GM23248 (cell line): ENCODE measurements around the gene CCDC88C. TPM values are rescaled to one million over a fixed set of nuclear protein-coding genes. Genes with fewer than 3 reads are reported as not detected.

Experiments
- DNase-seq: peaks from one replicate; pipeline ENCODE4 v3.0.0-alpha.2; 2015
- H2AFZ ChIP-seq: fragments of 200-600 bp; sonication (generic); 2 replicates; pipeline ENCODE4 v1.6.1; 2016; ENCODE audit warnings: antibody characterized with exemption
- H3F3A ChIP-seq: fragments of 200-600 bp; sonication (generic); 2 replicates; pipeline ENCODE4 v1.6.1; 2016; ENCODE audit warnings: mild to moderate bottlenecking, antibody characterized with exemption, mixed run types; ENCODE audit not compliant: insufficient read depth
- H3K27ac ChIP-seq: fragments of 200-600 bp; sonication (generic); 2 replicates; pipeline ENCODE4 v1.5.1; 2016; ENCODE audit warnings: mild to moderate bottlenecking
- H3K27me3 ChIP-seq: fragments of 200-600 bp; sonication (generic); replicated peaks from 2 replicates; pipeline ENCODE4 v1.6.1; 2016; ENCODE audit warnings: mild to moderate bottlenecking; ENCODE audit not compliant: insufficient read depth
- H3K36me3 ChIP-seq: fragments of 200-600 bp; sonication (generic); 2 replicates; pipeline ENCODE4 v1.6.1; 2016; ENCODE audit warnings: low read depth, mild to moderate bottlenecking
- H3K4me1 ChIP-seq: fragments of 200-600 bp; sonication (generic); 2 replicates; pipeline ENCODE4 v1.6.1; 2016; ENCODE audit warnings: mild to moderate bottlenecking; ENCODE audit not compliant: insufficient read depth
- H3K4me2 ChIP-seq: fragments of 200-600 bp; sonication (generic); one replicate; pipeline ENCODE4 v1.6.1; 2016; ENCODE audit warnings: mild to moderate bottlenecking; ENCODE audit not compliant: unreplicated experiment
- H3K4me3 ChIP-seq: fragments of 200-600 bp; sonication (generic); 2 replicates; pipeline ENCODE4 v1.5.1; 2016; ENCODE audit warnings: mild to moderate bottlenecking
- H3K79me2 ChIP-seq: fragments of 200-600 bp; sonication (generic); 2 replicates; pipeline ENCODE4 v1.6.1; 2016; ENCODE audit warnings: mild to moderate bottlenecking; ENCODE audit not compliant: insufficient read depth
- H3K9ac ChIP-seq: fragments of 200-600 bp; sonication (generic); 2 replicates; pipeline ENCODE4 v1.6.1; 2016; ENCODE audit warnings: mild to moderate bottlenecking
- H3K9me2 ChIP-seq: fragments of 200-600 bp; sonication (generic); 2 replicates; pipeline ENCODE4 v1.6.1; 2016; ENCODE audit warnings: mixed run types, mild to moderate bottlenecking, moderate library complexity; ENCODE audit not compliant: insufficient read depth
- H3K9me3 ChIP-seq: fragments of 200-600 bp; sonication (generic); one replicate; pipeline ENCODE4 v1.6.1; 2017; ENCODE audit warnings: low read depth
- H4K20me1 ChIP-seq: fragments of 200-600 bp; sonication (generic); 2 replicates; pipeline ENCODE4 v1.6.0; 2016; ENCODE audit not compliant: insufficient read depth
- EZH2 ChIP-seq: fragments of 200-600 bp; sonication (generic); IDR thresholded peaks from 2 replicates; pipeline ENCODE4 v1.6.1; 2018; ENCODE audit warnings: antibody characterized with exemption, mild to moderate bottlenecking; ENCODE audit not compliant: insufficient read depth, poor library complexity, severe bottlenecking
- EZH2phosphoT487 ChIP-seq: fragments of 200-600 bp; sonication (generic); IDR thresholded peaks from 2 replicates; pipeline ENCODE4 v1.6.1; 2018; ENCODE audit warnings: antibody characterized with exemption, moderate library complexity, mild to moderate bottlenecking, low read depth; ENCODE audit not compliant: insufficient read depth
- WGBS, 2 experiments: methylation state at CpG; one replicate each; pipeline ENCODE4 v1.1.6; 2015 to 2017; ENCODE audit warnings: low lambda C conversion rate in 2 of 2, low coverage in 1 of 2; ENCODE audit errors: missing lambda C conversion rate in 2 of 2; 5-methylcytosine and 5-hydroxymethylcytosine counted together
- in situ Hi-C: fragments of 300-500 bp; cut with MboI; formaldehyde crosslinking; loops from 2 replicates; pipeline ENCODE4 v1.15.0; 2020
- polyA plus RNA-seq: library from polyadenylated mRNA; unstranded; fragments of >200 nt; fragmentation: Nextera tagmentation; extraction: Ambion mirVana; gene quantifications from 2 replicates; pipeline ENCODE4 v1.2.1, GENCODE V29; 2016
- total RNA-seq: library from RNA; depleted of rRNA; stranded (reverse); fragments of >200 nt; shearing (Covaris generic); gene quantifications from 2 replicates; pipeline ENCODE4 v1.2.3, GENCODE V29; 2014

CCDC88C gene
- total and polyA plus RNA-seq, 2 experiments from 2014 or later = not detected

GRCh38 chr14:91283666-91284065 lies 134.0 kb downstream of the CCDC88C start:
- peaks cover 20% of the 10 kb centered on the region for H3F3A ChIP-seq
- DNase-seq = peak; percentile 40
- peak overlapping the region; percentile 60 for H3K27ac ChIP-seq
- in situ Hi-C loops = loop anchor here (5.0 kb wide), 1 partner anchor 106 kb away; no protein-coding TSS in a partner anchor
- no peaks in the 10 kb centered on the region for H3K9me3 ChIP-seq
- no peaks in the 10 kb centered on the region for H3K79me2 ChIP-seq
- no peak overlapping the region for H3K4me3 ChIP-seq
- H3K9ac ChIP-seq = peak overlapping the region; percentile 12
- WGBS, 2 experiments = 63 to 73% methylated on average over 4 of the region's 4 CpGs
- H3K9me2 ChIP-seq = no peaks in the 10 kb centered on the region
- no peaks in the 10 kb centered on the region for H4K20me1 ChIP-seq
- no peak for TF ChIP-seq EZH2phosphoT487
- TF ChIP-seq EZH2 = no peak
- H2AFZ ChIP-seq = peak overlapping the region; percentile 65
- H3K4me1 ChIP-seq = peaks cover 24% of the 10 kb centered on the region
- peak overlapping the region; percentile 47 for H3K4me2 ChIP-seq
- H3K36me3 ChIP-seq = no peaks in the 10 kb centered on the region
- H3K27me3 ChIP-seq = no peaks in the 10 kb centered on the region

- peak overlapping the region; percentile 65 for H2AFZ ChIP-seq
- no peaks in the 10 kb centered on the region for H4K20me1 ChIP-seq
- H3K27ac ChIP-seq = peak overlapping the region; percentile 60; the same call in 1 of the 2 replicates
- 73 to 78% methylated on average over 14 of the region's 14 CpGs for WGBS, 2 experiments
- in situ Hi-C loops = loop anchor here (5.0 kb wide), 1 partner anchor 106 kb away; no protein-coding TSS in a partner anchor
- H3K79me2 ChIP-seq = no peaks in the 10 kb centered on the region
- H3K9me2 ChIP-seq = no peaks in the 10 kb centered on the region
- peak overlapping the region; percentile 47 for H3K4me2 ChIP-seq
- DNase-seq = no peak
- peak overlapping the region; percentile 12; the same call in 1 of the 2 replicates for H3K9ac ChIP-seq
- no peak for TF ChIP-seq EZH2
- no peak for TF ChIP-seq EZH2phosphoT487
- peaks cover 24% of the 10 kb centered on the region for H3K4me1 ChIP-seq
- no peaks in the 10 kb centered on the region for H3K9me3 ChIP-seq
- H3F3A ChIP-seq = peaks cover 20% of the 10 kb centered on the region
- no peaks in the 10 kb centered on the region for H3K27me3 ChIP-seq
- H3K4me3 ChIP-seq = no peak overlapping the region
- H3K36me3 ChIP-seq = no peaks in the 10 kb centered on the region
Measured at GRCh38 chr14:91282954-91283645, 134.5 kb downstream of the CCDC88C start.

- 50 to 61% methylated on average over 9 of the region's 9 CpGs for WGBS, 2 experiments
- Histone ChIP-seq H3K9me2 (no peaks in the 10 kb centered on the region), H3K9ac (no peak overlapping the region), H3K9me3 (no peaks in the 10 kb centered on the region), H2AFZ (no peak overlapping the region), H3K79me2 (no peaks in the 10 kb centered on the region), H4K20me1 (no peaks in the 10 kb centered on the region), H3K4me1 (peaks cover 24% of the 10 kb centered on the region), H3K4me2 (no peak overlapping the region), H3K4me3 (no peak overlapping the region), H3F3A (peaks cover 20% of the 10 kb centered on the region), H3K27me3 (no peaks in the 10 kb centered on the region), H3K27ac (no peak overlapping the region), H3K36me3 (no peaks in the 10 kb centered on the region)
- in situ Hi-C loops = loop anchor here (5.0 kb wide), 1 partner anchor 104 kb away; no protein-coding TSS in a partner anchor
- no peak for TF ChIP-seq EZH2
- no peak for TF ChIP-seq EZH2phosphoT487
- DNase-seq = peak; percentile 76
Measured at GRCh38 chr14:91281346-91281745, 136.3 kb downstream of the CCDC88C start.

GRCh38 chr14:91280129-91280528 lies 137.5 kb downstream of the CCDC88C start:
- Histone ChIP-seq H3K9me2 (no peaks in the 10 kb centered on the region), H3K79me2 (no peaks in the 10 kb centered on the region), H2AFZ (no peak overlapping the region), H3K27ac (no peak overlapping the region), H4K20me1 (no peaks in the 10 kb centered on the region), H3F3A (peaks cover 16% of the 10 kb centered on the region), H3K4me1 (peaks cover 19% of the 10 kb centered on the region), H3K9ac (no peak overlapping the region), H3K27me3 (no peaks in the 10 kb centered on the region), H3K36me3 (no peaks in the 10 kb centered on the region), H3K4me2 (no peak overlapping the region), H3K4me3 (no peak overlapping the region), H3K9me3 (no peaks in the 10 kb centered on the region)
- TF ChIP-seq EZH2phosphoT487 = no peak
- TF ChIP-seq EZH2 = no peak
- WGBS, 2 experiments = 86 to 89% methylated on average over 5 of the region's 5 CpGs
- in situ Hi-C loops = loop anchor here (5.0 kb wide), 1 partner anchor 103 kb away; no protein-coding TSS in a partner anchor
- no peak for DNase-seq
